A673 (cell line): Measurements from ENCODE around the gene COX20.

ENCODE experiments used
- EZH2 ChIP-seq: fragments of 200-600 bp; sonication (generic); IDR thresholded peaks from 2 replicates; pipeline ENCODE4 v1.6.1; 2017; ENCODE audit warnings: borderline replicate concordance, low read depth, mild to moderate bottlenecking, mixed read lengths, antibody characterized with exemption, low read length; ENCODE audit not compliant: poor library complexity, severe bottlenecking
- TF ChIP-seq, protein P1 (sequence below): fragments of 300-800, 200-600 bp; sonication (generic); conservative IDR thresholded peaks from 2 replicates; pipeline ENCODE4 v1.5.1; 2017; ENCODE audit warnings: low read depth, mild to moderate bottlenecking, antibody characterized with exemption, low read length, moderate library complexity, mixed read lengths

DNA sequence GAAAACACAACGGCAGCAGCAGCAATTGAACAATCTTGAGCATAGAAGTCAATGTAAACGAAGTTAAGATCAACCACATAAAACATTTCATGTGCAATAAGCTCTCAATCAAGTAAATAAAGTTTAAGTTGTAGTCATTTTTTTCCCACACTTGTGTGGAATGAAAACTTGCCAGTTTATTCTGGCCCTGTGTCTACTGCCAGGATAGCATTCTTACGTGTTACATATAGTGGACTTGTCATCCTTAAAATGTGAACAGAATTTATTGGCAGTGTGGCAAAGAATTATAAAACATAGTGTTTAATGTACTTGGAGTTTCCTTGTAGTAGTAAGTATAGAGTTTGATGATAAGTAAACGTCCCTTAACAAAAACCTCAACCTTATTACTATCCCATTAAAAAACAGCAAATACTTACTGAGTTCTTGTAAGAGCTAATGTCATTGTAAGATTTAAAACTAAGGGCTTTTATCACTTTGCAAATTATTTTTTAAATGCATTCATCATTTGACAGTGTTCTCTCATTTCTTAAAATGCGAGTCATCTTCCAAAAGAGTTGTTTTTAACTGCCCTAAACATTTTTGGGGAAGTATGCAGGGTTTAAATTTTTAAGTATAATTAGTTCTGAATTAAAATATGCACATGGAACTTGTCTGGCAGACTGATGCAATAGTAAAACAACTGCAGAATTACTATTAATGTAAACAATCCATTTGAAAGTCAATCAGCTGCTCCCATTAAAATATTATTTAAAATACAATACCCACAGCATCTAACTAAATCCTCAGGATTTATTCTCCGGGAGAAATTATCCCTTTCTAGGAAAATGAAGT, 7.9 kb downstream of the COX20 start:
- TF ChIP-seq, protein P1, sequence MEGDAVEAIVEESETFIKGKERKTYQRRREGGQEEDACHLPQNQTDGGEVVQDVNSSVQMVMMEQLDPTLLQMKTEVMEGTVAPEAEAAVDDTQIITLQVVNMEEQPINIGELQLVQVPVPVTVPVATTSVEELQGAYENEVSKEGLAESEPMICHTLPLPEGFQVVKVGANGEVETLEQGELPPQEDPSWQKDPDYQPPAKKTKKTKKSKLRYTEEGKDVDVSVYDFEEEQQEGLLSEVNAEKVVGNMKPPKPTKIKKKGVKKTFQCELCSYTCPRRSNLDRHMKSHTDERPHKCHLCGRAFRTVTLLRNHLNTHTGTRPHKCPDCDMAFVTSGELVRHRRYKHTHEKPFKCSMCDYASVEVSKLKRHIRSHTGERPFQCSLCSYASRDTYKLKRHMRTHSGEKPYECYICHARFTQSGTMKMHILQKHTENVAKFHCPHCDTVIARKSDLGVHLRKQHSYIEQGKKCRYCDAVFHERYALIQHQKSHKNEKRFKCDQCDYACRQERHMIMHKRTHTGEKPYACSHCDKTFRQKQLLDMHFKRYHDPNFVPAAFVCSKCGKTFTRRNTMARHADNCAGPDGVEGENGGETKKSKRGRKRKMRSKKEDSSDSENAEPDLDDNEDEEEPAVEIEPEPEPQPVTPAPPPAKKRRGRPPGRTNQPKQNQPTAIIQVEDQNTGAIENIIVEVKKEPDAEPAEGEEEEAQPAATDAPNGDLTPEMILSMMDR: no peak
- TF ChIP-seq EZH2: no peak
